Mucosa of stomach (tissue), 1 donor: Measurements from ENCODE around the gene NDUFA12.

Experiments
- H3K27me3 ChIP-seq: one replicate; pipeline ENCODE4 v1.7.0; 2013; ENCODE audit warnings: mild to moderate bottlenecking, low read length; ENCODE audit not compliant: control insufficient read depth, insufficient read depth
- H3K36me3 ChIP-seq: one replicate; pipeline ENCODE4 v1.7.0; 2013; ENCODE audit warnings: low read length; ENCODE audit not compliant: control insufficient read depth, insufficient read depth
- H3K4me1 ChIP-seq: one replicate; pipeline ENCODE4 v1.7.0; 2013; ENCODE audit warnings: mild to moderate bottlenecking, low read length; ENCODE audit not compliant: control insufficient read depth, insufficient read depth
- H3K4me3 ChIP-seq: one replicate; pipeline ENCODE4 v1.7.0; 2013; ENCODE audit warnings: low read length
- H3K9ac ChIP-seq: one replicate; pipeline ENCODE4 v1.7.0; 2013; ENCODE audit warnings: mild to moderate bottlenecking, low read length, moderate library complexity
- H3K9me3 ChIP-seq: one replicate; pipeline ENCODE4 v1.7.0; 2013; ENCODE audit warnings: mild to moderate bottlenecking, low read length, moderate library complexity; ENCODE audit not compliant: control insufficient read depth
- donor health status: Pancreatic carcinoma.

NDUFA12 gene

GRCh38 chr12:95003213-95003920, at the start of gene NDUFA12:
Gene NDUFA12, minus strand, starts transcription at chr12:95003697. Its CDS starts 17 bp downstream, at chr12:95003680.
- Histone ChIP-seq H3K9me3 (no peaks in the 10 kb centered on the region), H3K4me1 (no peaks in the 10 kb centered on the region), H3K27me3 (no peaks in the 10 kb centered on the region), H3K4me3 (peak within 1 kb of the TSS; percentile 94), H3K9ac (peak within 1 kb of the TSS; percentile 88), H3K36me3 (no peaks in the 10 kb centered on the region)

DNA sequence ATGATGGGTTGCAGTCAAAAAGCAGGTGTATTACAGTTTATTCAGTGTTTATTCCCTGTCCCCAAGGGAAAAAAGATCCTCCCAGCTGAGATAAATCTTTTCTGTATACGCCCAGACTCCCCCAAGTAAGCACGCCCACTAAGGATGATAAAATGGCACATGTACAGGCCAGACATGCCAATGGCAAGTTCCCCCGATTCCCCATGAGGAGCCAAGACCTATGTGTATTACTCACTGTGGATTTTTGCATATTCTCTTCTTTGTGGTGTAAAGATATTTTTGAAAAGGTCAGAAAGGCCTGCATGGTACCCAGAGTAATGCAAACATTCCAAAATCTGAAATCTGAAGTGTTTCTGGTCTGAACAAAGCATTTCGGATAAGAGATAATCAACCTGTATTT, 47.7 kb upstream of the NDUFA12 start:
- Histone ChIP-seq H3K36me3 (no peaks in the 10 kb centered on the region), H3K4me1 (no peaks in the 10 kb centered on the region), H3K4me3 (no peak overlapping the region), H3K9ac (no peak overlapping the region), H3K9me3 (no peaks in the 10 kb centered on the region), H3K27me3 (no peaks in the 10 kb centered on the region)

- H3K9me3 ChIP-seq, result no peaks in the 10 kb centered on the region
- no peaks in the 10 kb centered on the region for H3K36me3 ChIP-seq
Observed at GRCh38 chr12:95037906-95038305, 34.4 kb upstream of the NDUFA12 start.

GRCh38 chr12:95034750-95035149, 31.3 kb upstream of the NDUFA12 start:
- H3K4me3 ChIP-seq, result no peak overlapping the region
- H3K27me3 ChIP-seq, result no peaks in the 10 kb centered on the region
- no peaks in the 10 kb centered on the region for H3K9me3 ChIP-seq
- H3K36me3 ChIP-seq, result no peaks in the 10 kb centered on the region
- H3K4me1 ChIP-seq, result no peaks in the 10 kb centered on the region
- H3K9ac ChIP-seq, result no peak overlapping the region

More at GRCh38 chr12:95037906-95038305, 34.4 kb upstream of the NDUFA12 start:
- H3K4me1 ChIP-seq, result no peaks in the 10 kb centered on the region
- no peak overlapping the region for H3K4me3 ChIP-seq
- H3K9ac ChIP-seq, result no peak overlapping the region
- H3K27me3 ChIP-seq, result no peaks in the 10 kb centered on the region

DNA sequence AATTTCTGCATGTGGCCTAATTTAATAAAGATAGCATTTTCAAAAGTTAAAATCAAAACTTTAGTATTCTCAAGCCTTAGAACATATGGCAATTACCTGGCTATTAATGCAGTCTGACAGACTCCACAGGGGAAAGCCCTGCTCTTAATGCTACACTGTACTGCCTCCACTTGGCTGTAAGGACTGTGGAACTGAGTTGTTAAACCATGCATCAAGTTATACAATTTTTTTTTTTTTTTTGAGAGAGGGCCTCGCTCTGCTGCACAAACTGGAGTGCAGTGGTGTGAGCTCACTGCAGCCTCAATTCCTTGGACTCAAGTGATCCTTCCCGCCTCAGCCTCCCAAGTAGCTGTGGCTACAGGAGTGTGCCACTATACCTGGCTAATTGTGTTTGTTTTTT, 19.0 kb upstream of the NDUFA12 start:
- H3K27me3 ChIP-seq, result no peaks in the 10 kb centered on the region
- no peaks in the 10 kb centered on the region for H3K9me3 ChIP-seq
- no peak overlapping the region for H3K9ac ChIP-seq
- H3K4me3 ChIP-seq, result no peak overlapping the region
- no peaks in the 10 kb centered on the region for H3K36me3 ChIP-seq
- H3K4me1 ChIP-seq, result no peaks in the 10 kb centered on the region

- Histone ChIP-seq H3K27me3 (no peaks in the 10 kb centered on the region), H3K4me3 (no peak overlapping the region), H3K36me3 (no peaks in the 10 kb centered on the region), H3K9ac (no peak overlapping the region), H3K4me1 (no peaks in the 10 kb centered on the region), H3K9me3 (no peaks in the 10 kb centered on the region)
Observed at GRCh38 chr12:95017482-95017881, 14.0 kb upstream of the NDUFA12 start.

GRCh38 chr12:95016120-95016519, 12.6 kb upstream of the NDUFA12 start:
- no peak overlapping the region for H3K4me3 ChIP-seq
- no peaks in the 10 kb centered on the region for H3K36me3 ChIP-seq
- no peak overlapping the region for H3K9ac ChIP-seq
- H3K9me3 ChIP-seq, result no peaks in the 10 kb centered on the region
- no peaks in the 10 kb centered on the region for H3K4me1 ChIP-seq
- H3K27me3 ChIP-seq, result no peaks in the 10 kb centered on the region

- no peak overlapping the region for H3K4me3 ChIP-seq
- no peaks in the 10 kb centered on the region for H3K27me3 ChIP-seq
- H3K9me3 ChIP-seq, result no peaks in the 10 kb centered on the region
- no peaks in the 10 kb centered on the region for H3K4me1 ChIP-seq
- H3K9ac ChIP-seq, result no peak overlapping the region
- H3K36me3 ChIP-seq, result no peaks in the 10 kb centered on the region
Observed at GRCh38 chr12:95014554-95014953, 11.1 kb upstream of the NDUFA12 start.

- Histone ChIP-seq H3K27me3 (no peaks in the 10 kb centered on the region), H3K4me1 (no peaks in the 10 kb centered on the region), H3K9me3 (no peaks in the 10 kb centered on the region), H3K4me3 (no peak overlapping the region), H3K9ac (no peak overlapping the region), H3K36me3 (no peaks in the 10 kb centered on the region)
Observed at GRCh38 chr12:95006206-95006605, 2.7 kb upstream of the NDUFA12 start.

DNA sequence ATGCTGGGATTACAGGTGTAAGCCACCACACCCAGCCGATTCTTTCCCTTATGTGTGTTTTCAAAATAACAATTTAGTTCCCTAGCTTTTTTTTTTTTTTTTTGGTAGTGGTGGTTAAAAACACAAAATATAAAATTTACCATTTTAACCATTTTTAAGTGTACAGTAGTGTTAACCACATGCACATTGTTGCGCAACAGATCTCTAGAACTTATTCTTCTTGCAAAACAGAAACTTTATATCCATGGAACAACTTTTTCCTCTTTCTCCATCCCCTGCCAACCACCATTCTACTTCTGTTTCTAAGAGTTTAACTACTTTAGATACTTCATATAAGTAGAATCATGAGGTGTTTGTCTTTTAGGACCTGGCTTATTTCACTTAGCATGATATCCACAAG, 1.1 kb upstream of the NDUFA12 start:
- Histone ChIP-seq H3K4me1 (no peaks in the 10 kb centered on the region), H3K4me3 (no peak overlapping the region), H3K9ac (no peak overlapping the region), H3K9me3 (no peaks in the 10 kb centered on the region), H3K27me3 (no peaks in the 10 kb centered on the region), H3K36me3 (no peaks in the 10 kb centered on the region)

- peak overlapping the region; percentile 88 for H3K9ac ChIP-seq
Observed at GRCh38 chr12:95003921-95004272, 400 bp upstream of the NDUFA12 start.

GRCh38 chr12:95002754-95003153, 743 bp downstream of the NDUFA12 start:
- Histone ChIP-seq H3K9ac (peak overlapping the region; percentile 88), H3K36me3 (no peaks in the 10 kb centered on the region), H3K4me1 (no peaks in the 10 kb centered on the region), H3K4me3 (peak overlapping the region; percentile 94), H3K27me3 (no peaks in the 10 kb centered on the region), H3K9me3 (no peaks in the 10 kb centered on the region)

More at GRCh38 chr12:95003921-95004272, 400 bp upstream of the NDUFA12 start:
- H3K9me3 ChIP-seq, result no peaks in the 10 kb centered on the region
- no peaks in the 10 kb centered on the region for H3K36me3 ChIP-seq
- H3K4me3 ChIP-seq, result peak overlapping the region; percentile 94
- no peaks in the 10 kb centered on the region for H3K27me3 ChIP-seq
- H3K4me1 ChIP-seq, result no peaks in the 10 kb centered on the region

GRCh38 chr12:94998326-94998725, 5.2 kb downstream of the NDUFA12 start:
- H3K9ac ChIP-seq, result no peak overlapping the region
- no peak overlapping the region for H3K4me3 ChIP-seq
- H3K4me1 ChIP-seq, result no peaks in the 10 kb centered on the region

More at GRCh38 chr12:94998326-94998725, 5.2 kb downstream of the NDUFA12 start:
- Histone ChIP-seq H3K9me3 (no peaks in the 10 kb centered on the region), H3K27me3 (no peaks in the 10 kb centered on the region), H3K36me3 (no peaks in the 10 kb centered on the region)
